ENCODE results near the gene IGFBP4.

The IGFBP4 gene

DNA sequence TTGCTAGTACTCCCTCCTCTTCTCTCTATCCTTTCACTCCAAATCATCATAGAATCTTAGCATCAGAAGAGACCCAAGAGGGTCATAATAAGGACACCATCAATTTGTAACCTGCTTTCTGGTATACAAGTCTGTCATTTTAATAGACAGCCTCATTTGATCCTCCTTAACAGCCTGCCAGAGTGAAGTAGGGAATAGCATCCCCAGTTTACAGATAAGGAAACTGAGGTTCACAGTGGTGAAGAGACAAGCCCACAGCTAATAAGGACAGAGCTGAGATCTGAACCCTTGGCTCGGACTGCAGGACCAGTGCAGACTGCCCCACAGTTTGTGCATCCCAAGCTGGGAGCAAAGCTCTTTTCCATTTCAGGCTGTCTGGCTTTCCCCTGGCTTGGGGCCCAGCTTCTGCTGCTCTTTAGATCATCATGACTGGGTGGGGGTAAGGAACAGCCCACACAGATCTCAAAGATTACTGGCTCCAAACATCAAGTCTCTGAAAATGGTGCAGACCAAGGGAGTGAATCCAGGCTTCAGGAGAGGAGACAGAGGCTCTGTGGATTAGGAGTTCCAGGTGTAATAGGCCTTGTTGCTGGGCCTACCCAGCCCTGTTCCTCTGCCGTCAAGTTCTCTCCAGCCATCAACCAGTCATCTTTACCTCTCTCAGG, 10.3 kb upstream of the IGFBP4 start:
- DNase-seq: peak; percentile 57

DNA sequence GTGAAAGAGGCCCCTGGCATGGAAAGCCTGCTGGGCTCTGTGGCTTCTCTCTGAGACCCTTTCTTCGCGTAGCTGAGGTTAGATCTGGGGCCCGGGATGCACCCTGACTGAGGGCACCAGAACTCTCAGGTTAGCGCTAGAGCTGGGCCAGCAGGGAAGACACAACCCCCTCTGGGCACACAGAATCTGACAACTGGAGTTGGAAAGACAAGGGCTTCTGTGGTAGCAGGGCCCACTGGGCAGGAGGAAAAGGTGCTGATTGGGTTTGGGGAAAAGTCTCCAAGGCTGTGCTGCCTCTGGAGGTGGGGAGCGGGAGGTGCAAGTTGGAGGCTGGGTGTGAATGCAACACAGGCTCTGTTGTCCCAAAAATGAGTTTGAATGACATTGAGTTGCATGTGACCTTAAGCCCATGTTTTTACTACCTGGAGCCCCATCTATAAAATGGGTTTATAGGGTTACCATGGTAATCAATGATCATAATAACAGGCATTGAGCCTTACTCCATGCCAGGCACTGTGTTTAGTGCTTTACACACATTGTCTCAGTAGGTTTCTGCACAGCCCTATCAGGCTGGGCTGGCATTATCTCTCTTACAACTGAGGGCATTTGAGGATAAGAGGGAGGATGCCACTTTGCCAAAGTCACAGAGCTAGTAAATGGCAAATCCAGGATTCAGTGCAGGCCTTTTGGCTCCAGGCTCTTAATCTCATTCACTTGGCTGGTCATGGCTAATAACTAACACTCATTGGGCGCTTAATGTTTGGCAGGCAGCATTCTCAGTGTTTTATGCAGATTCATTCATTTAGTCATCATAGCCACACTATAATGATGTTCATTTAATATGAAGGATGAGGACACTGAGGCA, 9.5 kb upstream of the IGFBP4 start:
- DNase-seq: no peak

DNA sequence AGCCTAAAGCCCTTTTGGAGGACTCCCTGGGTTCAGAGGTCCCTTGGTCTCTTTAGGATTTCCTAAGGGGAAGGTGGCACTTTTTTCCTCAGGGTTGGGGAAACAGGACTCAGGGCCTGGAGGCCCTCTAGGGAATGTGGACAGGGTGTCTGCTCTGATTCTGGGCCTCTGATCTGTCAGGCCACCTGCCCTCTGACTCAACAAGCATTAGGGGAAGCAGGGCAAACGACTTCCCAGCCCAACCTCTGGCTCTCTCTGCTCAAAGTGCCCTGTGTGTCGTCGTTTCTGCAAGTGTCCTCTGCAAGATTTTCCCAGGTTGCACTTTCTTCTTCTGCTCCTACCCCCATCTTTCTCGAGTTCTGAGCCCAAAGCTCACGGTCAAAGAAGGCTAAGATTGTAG, 6.6 kb upstream of the IGFBP4 start:
- no peak for DNase-seq

DNA sequence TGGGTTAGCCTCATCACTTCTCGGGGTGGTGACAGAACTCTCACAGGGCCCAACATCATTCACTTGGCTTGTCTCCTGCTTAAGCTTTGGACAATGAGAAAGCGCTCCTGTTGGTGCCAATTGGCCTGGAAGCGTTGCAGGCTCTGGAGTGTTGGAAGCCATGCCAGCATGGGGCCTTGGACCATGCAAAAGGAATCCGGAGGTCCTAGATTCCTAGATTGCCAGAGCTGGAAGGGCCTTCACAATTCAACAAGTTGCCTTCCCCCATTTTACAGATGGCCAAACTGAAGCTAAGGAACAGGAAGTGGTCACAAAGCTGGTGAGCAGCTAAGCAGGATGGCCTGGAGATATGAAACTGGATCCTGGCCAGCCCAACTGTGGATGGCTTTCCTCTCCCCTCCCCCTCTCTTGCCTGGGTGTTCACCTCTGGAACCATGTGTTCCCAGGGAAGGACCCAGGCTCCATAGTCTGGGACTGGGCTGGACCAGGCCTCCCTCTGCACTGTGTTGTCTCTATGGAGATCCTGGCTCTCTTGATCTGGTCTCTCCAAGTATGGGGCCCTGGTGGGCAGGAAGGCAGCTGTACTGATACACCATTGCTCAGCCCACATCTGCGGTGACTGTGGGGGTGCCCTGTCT, 6.0 kb upstream of the IGFBP4 start:
- DNase-seq: peak; percentile 40

DNA sequence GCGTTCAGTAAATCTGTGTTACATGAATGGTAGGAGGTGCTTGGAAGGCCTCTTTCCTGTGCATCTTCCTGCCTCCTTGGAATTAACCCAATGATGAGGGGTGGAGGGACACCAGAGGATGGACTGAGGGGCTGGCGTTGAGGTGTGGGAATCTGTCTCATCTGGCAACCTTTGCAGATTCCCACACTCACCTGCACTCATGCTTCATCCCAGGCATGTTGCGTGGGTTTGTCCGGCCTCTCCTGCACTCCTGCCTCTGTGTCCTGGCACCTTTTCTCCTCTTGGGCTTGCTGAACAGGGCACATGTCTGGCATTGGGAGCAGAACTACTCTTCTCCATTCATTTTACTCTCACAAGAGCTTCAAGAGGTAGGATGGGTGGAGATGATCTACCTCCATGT, 3.1 kb upstream of the IGFBP4 start:
- DNase-seq: no peak

DNA sequence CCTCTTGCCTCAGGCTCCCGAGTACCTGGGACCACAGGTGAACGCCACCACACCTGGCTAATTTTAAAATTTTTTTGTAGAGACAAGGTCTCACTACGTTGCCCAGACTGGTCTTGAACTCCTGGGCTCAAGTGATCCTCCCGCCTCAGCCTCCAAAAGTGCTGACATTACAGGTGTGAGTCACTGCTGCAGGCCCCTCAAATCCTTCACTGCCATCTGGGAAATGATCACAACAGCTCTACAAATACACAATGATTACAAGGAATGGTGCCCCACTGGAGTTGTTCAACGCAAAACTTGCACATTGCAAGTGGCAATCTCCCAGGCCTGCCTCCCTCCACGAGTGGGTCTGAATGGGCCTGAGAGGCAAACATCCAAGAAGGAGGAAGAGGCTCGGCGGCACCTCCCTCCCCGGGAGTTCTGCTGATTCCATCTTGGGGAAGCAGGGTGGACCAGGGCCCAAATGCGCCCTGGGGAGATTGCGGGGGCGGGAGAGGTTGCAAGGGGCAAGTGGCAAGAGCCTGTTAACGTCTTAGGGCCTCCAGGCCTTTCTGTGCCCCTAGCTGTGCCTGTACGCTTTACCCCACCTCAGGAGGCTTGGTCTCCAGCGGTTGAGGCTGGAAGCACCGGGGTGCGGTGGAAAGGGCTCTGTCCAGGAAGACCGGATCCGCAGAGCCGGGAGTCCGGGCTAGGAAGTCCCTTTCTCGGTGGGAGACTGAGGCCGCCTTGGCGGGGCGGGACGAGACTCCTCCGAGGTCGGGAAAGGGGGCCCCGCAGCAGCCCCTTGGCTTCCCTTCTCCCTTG, 656 bp upstream of the IGFBP4 start:
- DNase-seq: no peak

DNA sequence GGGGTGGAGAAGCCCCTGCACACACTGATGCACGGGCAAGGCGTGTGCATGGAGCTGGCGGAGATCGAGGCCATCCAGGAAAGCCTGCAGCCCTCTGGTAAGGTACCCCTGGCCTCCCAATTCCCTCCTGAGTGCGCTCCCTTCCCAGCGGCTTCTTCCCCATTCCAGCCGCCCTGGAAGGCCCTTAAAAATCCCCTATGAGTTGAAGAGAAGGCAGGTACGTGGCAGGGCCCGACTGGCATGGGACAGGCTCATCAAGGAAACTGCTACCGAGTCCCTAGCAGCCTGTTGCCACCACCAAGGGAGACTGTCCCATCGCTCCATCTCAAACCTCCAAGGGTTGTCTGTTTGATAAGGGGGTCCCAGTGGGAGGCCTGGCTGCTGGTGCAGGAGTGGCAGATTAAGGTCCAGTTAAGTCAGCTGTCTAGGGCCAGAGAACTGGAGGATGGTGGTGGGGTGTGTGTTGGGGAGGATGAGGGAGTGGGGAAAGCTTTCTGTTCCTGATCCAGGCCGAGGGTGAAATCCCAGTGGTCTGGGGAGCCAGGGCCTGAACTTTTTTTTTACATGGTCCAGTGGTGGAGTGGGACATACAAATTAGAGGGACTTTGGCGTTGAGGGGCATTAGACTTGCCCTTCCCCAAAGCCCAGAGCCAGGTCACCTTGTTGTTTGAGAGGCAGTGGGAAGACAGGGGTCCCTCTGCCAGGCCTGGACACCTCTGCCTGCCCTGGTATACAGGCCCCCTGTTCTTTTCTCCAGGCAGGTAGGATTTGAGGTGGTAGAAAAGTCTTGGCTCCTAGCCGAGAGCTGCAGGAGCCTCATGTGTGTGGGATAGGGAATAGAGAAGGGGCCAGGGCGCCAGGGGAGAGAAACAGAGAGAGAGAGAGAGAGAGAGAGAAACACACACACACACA, 994 bp downstream of the IGFBP4 start:
- DNase-seq: no peak

DNA sequence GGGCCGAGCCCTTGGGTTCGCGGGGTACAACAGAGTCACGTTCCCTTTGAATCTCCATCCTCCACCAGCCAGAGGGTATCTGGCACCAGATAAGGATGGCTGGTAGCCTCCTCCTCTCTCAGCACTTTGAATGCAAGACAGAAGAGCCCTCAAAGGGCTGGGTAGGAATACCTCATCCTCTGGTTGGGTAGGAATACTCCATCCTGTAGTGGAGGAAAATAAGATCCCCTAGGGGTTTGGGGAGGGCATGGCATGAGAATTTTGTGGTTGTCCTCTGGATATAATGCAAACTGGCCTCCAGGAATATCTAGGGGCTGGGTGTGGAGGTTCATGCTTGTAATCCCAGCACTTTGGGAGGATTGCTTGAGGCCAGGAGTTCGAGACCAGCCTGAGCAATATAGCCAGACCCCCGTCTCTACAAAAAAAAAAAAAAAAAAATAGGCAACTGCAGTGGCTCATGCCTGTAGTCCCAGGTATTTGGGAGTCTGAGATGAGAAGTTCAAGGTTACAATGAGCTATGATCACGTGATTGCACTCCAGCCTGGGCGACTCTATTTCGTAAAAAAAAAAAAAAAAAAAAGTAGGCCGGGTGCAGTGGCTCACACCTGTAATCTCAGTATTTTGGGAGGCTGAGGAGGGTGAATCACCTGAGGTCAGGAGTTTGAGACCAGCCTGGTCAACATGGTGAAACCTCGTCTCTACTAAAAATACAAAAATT, 2.7 kb downstream of the IGFBP4 start:
- no peak for DNase-seq

DNA sequence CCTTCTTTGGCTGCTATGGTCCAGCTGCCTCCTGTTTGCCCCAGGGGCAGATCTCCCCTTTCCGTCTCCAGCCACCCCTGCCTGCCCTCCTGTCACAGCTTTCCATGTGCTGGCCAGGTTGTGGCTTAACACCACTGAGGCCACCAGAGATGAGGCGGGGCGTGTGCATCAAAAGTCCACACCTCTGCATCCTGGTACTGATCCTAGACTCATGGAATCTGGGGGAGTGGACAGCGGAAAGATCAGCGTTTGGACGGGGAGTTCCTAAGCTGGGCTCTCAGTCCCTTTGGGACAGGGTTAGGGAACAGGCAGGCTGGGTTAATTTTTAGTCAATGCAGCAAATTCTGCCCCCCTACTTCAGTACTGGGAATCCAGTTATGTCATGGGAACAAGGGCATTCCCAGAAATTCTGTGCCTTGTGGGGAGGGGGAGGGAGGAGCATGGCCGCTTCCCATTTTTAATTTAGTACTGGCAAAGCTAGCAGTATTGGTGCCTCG, 3.9 kb downstream of the IGFBP4 start:
- no peak for DNase-seq

DNA sequence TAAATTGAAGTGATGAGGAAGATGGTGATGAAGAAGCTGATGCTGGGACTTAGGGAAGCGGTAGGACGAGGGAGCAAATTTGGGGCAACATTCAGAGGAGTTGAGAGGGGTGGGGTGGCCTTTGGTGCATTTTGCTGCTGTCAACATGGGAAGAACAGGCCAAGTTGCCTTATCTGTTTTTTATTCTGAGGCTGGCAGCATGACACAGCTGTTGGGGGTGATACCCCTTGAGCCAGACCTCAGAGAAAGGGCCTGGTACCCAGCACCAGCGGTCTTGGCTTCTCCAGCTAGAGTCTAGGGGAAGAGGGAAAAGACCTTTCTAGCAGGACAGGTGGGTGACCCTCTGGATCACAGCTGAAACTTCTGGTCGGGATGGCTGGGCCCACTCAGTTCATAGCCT, 4.6 kb downstream of the IGFBP4 start:
- DNase-seq: no peak

DNA sequence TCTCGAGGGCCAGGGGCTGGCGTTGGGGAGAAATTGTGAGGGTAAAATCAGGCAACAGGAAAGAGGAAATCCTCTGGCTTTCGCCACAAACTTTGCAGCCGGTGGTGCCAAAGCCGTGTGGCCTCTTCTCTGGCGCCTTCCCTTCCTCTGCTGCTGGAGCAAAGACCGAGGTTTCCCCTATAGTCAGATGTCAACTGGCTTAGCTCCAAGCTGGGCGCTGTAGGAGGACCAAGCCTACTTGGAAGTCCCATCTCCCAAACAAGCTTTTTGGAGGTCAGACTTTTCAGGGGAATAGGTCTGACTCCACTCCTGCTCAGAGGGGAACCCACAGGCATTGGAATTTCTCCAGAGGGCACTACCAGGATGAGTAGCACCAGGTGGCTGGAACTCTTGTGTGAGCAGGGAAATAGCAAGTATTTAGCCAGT, 5.0 kb downstream of the IGFBP4 start:
- DNase-seq: no peak

DNA sequence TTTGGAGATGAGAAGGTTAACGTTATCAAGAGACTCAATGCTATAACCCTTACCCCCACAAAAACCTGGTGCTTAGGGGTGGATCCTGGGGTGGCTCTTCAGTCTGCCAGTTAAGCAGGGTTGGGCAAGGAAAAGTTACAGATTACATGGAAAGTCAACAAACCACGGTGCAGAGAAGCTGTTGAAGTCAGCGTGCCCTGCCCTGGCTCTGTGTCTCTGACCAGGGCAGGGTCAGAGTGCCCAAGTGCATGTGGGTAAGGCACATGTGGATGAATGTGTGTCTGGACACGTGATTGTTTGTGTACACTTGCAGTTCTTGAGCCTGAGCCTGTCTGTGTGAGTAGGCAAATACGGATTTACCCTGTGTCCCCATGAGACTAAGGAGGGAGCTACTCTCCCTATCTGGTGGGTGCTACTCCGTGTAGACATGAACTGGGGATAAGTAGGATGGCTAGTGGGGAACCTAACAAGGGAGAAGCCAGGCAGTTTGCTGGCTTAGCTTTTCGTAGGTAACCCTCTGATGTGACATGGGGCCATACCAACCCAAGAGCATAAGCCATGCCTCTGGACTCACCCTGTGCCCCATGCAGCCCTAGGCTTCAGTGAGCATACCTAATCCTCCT, 5.5 kb downstream of the IGFBP4 start:
- DNase-seq: no peak

DNA sequence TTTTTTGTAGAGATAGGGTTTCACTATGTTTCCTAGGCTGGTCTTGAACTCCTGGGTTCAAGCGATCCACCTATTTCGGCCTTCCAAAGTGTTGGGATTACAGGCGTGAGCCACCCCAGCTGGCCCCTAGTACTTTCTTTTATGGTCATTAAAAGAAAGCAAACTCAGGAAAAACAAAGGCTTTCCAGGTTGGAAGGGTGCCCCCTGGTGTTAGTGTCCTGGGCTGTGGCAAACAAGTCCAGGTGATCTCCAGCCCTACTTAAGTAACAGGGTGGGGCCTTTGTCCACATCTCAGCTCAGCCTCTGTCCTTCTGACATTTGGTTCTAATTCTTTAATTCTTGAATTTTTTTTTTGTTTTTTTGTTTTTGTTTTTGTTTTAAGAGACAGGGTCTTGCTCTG, 6.9 kb downstream of the IGFBP4 start:
- no peak for DNase-seq

DNA sequence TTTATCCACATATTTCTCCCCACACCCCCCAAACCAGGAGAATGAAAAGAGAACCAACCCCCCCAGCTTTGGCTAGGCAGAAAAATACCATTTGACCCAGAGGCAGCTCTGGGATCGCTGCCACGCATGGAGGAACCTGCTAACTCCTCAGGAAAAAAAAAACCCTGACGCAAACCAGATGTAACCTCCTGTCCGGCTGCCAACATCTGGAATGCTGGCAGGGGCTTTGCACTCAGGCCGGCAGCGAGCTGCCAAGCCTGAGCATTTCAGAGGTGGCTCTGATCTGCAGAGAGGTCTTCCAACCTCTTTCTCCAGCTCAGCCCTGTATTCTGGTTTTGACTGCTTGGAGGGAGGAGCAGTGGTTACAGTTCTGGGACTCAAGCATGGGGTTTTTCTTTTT, 8.2 kb downstream of the IGFBP4 start:
- DNase-seq: peak; percentile 91

DNA sequence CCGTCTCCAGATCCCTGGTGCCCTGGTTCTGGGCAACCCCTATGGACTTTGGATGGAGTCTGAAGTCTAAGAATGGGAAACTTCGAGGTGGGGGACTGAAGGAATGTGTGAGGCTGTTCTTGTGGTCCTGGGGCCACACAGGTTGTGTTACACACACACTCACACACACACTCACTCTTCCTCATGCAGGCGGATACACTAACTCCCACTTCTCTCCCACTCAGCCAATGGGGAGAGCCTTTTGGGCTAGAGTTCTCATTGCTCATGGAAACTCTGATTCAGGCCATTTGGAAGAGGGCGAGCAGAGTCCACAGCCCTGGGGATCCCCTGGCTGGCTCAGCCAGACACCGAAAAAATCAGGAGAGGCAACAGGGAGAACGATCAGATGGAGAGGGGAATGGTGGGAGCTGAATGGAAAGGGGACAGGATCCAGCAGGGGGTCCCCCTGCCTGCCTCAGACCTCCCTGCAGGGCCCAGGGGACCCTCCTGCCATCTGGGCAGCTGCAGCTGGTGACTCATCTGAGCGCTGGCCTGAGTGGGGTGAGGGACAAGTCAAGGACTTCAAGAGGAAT, 9.1 kb downstream of the IGFBP4 start:
- DNase-seq: peak; percentile 91

DNA sequence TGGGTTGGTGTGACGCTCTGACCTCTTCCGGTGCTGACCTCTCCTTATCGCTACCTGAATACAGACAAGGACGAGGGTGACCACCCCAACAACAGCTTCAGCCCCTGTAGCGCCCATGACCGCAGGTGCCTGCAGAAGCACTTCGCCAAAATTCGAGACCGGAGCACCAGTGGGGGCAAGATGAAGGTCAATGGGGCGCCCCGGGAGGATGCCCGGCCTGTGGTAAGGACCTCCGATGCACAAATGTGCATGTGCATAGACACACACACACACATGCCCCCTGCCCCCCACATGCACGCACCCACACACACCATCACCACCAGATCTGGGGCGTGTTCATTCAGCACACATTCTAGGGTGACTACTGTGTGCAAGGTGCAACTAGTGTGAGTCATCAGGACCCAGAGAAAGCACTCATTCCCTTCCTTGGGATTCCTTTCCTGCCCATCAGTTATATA, 9.7 kb downstream of the IGFBP4 start:
- DNase-seq: no peak

DNA sequence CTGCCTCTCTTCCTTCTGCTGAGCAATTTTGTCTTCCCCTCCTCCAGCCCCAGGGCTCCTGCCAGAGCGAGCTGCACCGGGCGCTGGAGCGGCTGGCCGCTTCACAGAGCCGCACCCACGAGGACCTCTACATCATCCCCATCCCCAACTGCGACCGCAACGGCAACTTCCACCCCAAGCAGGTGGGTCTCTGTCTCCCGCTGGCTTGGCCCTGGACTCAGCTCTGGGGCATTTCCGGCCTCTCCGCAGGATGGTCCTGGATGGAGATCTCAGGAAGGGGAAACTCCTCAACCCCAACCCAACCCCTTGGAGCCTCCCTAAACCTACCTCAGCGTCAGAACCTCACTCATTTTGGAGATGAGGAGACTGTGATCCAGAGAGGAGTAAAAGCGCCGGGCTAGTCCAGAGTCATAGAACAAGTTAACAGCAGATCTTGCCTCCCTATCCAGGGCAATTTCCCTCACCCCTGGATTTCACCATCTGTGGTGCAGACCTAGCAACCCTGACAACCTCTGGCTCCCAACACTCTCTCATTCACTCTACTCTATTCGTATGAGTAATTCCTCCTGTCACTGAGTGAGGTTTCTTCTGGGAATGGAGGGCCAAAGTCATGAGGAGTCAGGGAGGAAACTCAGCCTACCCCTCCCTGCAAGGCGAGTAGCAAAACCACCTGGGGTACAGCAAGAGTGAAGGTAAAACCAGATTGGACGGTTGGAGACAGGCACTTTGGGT, 10.8 kb downstream of the IGFBP4 start:
- peak; percentile 68 for DNase-seq

DNA sequence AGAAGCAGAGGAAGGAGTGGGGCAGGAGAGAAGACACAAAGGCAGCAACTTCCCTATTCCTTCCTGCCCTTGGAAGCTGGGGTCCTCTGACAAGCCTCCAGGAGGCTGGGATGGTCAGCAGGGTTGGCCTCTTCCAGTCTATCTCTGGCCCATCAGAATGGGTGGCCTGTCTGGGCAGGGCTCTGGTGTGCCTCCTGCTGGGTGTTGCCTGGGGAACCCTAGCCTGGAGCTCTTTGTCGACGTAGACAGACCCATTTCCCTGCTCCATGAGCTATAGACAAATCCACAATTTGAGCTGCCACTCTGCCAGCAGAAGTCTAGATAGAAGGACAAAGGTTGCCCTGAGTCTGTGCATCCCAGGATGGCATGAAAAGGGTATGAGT, 11.4 kb downstream of the IGFBP4 start:
- no peak for DNase-seq

DNA sequence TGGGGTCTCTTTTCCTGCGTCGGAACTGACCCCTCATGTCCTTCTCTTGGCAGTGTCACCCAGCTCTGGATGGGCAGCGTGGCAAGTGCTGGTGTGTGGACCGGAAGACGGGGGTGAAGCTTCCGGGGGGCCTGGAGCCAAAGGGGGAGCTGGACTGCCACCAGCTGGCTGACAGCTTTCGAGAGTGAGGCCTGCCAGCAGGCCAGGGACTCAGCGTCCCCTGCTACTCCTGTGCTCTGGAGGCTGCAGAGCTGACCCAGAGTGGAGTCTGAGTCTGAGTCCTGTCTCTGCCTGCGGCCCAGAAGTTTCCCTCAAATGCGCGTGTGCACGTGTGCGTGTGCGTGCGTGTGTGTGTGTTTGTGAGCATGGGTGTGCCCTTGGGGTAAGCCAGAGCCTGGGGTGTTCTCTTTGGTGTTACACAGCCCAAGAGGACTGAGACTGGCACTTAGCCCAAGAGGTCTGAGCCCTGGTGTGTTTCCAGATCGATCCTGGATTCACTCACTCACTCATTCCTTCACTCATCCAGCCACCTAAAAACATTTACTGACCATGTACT, 13.2 kb downstream of the IGFBP4 start:
- no peak for DNase-seq

Data from fibroblast of skin of right quadriceps (primary cell).